ENCODE data around the gene POPDC2.

Gene POPDC2

GRCh38 chr3:119594066-119594465, 66.3 kb downstream of the POPDC2 start:
- TF ChIP-seq EZH2 (IDR thresholded peaks at IDR 0.05) (no peak), POLR2AphosphoS5 (IDR thresholded peaks at IDR 0.05; ENCODE audit: borderline replicate concordance, low read depth, low read length) (no peak), FOXP2 (optimal IDR thresholded peaks at IDR 0.05; ENCODE audit: control extremely low read depth, extremely low read length, insufficient read depth) (no peak)
- no peak for DNase-seq (ENCODE audit: low read depth, low spot score)
- Histone ChIP-seq H3K9me3 (ENCODE audit: low read depth, low read length) (no peaks in the 10 kb centered on the region), H3K36me3 (ENCODE audit: insufficient read depth, low read length) (no peaks in the 10 kb centered on the region), H3K4me3 (no peak overlapping the region), H3K9ac (ENCODE audit: insufficient read length) (no peak overlapping the region), H3K27ac (no peak overlapping the region)

- Histone ChIP-seq H3K4me3 (no peak overlapping the region), H3K27ac (no peak overlapping the region), H3K9ac (ENCODE audit: insufficient read length) (no peak overlapping the region), H3K36me3 (ENCODE audit: insufficient read depth, low read length) (no peaks in the 10 kb centered on the region), H3K9me3 (ENCODE audit: low read depth, low read length) (no peaks in the 10 kb centered on the region)
- no peak for TF ChIP-seq FOXP2 (optimal IDR thresholded peaks at IDR 0.05; ENCODE audit: control extremely low read depth, extremely low read length, insufficient read depth)
- TF ChIP-seq EZH2 (IDR thresholded peaks at IDR 0.05) = no peak
- TF ChIP-seq POLR2AphosphoS5 (IDR thresholded peaks at IDR 0.05; ENCODE audit: borderline replicate concordance, low read depth, low read length) = no peak
- DNase-seq (ENCODE audit: low read depth, low spot score) = no peak
Observed at GRCh38 chr3:119592861-119593260, 67.5 kb downstream of the POPDC2 start.

Measured in SK-N-MC (cell line).